HEK293 (cell line): ENCODE results near the gene TP53BP1.

Experiments
- CTCF ChIA-PET: fragments of 350-600 bp; formaldehyde crosslinking; extraction: SDS; loops from one replicate; lab custom pipeline; 2021; ENCODE audit warnings: antibody characterized with exemption; lab: Yijun Ruan, JAX
- POLR2A ChIA-PET: fragments of 300-600 bp; formaldehyde crosslinking; extraction: SDS; loops from one replicate; lab custom pipeline; 2020; ENCODE audit warnings: antibody characterized with exemption, inconsistent platforms; lab: Yijun Ruan, JAX
- H3K27ac ChIP-seq: fragments of 200-500 bp; sonication (Bioruptor generic); 2 replicates; pipeline ENCODE4 v1.5.1; 2014; ENCODE audit warnings: low read depth, low read length, control low read depth, inconsistent platforms; ENCODE audit errors: extremely low read depth
- H3K36me3 ChIP-seq, 2 experiments: fragments of 200-500 bp in 1 of 2; sonication (Bioruptor generic) in 1 of 2; 1 replicate in 1 of 2; 2 replicates in 1 of 2; pipeline ENCODE4 v1.5.1; 2014 to 2017; ENCODE audit warnings: inconsistent platforms in 2 of 2, low read length in 2 of 2; ENCODE audit not compliant: control insufficient read depth in 2 of 2, insufficient read depth in 1 of 2
- H3K4me1 ChIP-seq: fragments of 200-500 bp; sonication (Bioruptor generic); 2 replicates; pipeline ENCODE4 v1.5.1; 2014; ENCODE audit warnings: mild to moderate bottlenecking, low read length, inconsistent platforms; ENCODE audit not compliant: control insufficient read depth, insufficient read depth
- H3K4me3 ChIP-seq: 2 replicates; pipeline ENCODE4 v1.5.1; 2011; ENCODE audit warnings: low read depth, mild to moderate bottlenecking, control low read depth, low read length, moderate library complexity
- H3K9me3 ChIP-seq: fragments of 200-500 bp; sonication (Bioruptor generic); 2 replicates; pipeline ENCODE4 v1.5.1; 2014; ENCODE audit warnings: low read depth, low read length, inconsistent platforms; ENCODE audit not compliant: control insufficient read depth, insufficient read depth
- BCL11A ChIP-seq: fragments of 450-650 bp; formaldehyde crosslinking; IDR thresholded peaks from 2 replicates; pipeline ENCODE4 v1.5.1; 2016; ENCODE audit warnings: low read depth, missing biosample characterization, missing genetic modification characterization
- FEZF1 ChIP-seq: fragments of 450-650 bp; formaldehyde crosslinking; IDR thresholded peaks from 2 replicates; pipeline ENCODE4 v1.5.1; 2016; ENCODE audit warnings: missing biosample characterization, missing genetic modification characterization
- GFI1B ChIP-seq: fragments of 450-650 bp; formaldehyde crosslinking; IDR thresholded peaks from 2 replicates; pipeline ENCODE4 v1.5.1; 2016; ENCODE audit warnings: missing biosample characterization, missing genetic modification characterization
- IKZF3 ChIP-seq: fragments of 450-650 bp; IDR thresholded peaks from 2 replicates; pipeline ENCODE4 v1.5.0; 2018; ENCODE audit warnings: missing biosample characterization, mild to moderate bottlenecking, missing genetic modification characterization, moderate library complexity
- KLF8 ChIP-seq: fragments of 450-650 bp; formaldehyde crosslinking; IDR thresholded peaks from 2 replicates; pipeline ENCODE4 v1.5.1; 2016; ENCODE audit warnings: missing biosample characterization, missing genetic modification characterization
- MYNN ChIP-seq: fragments of 450-650 bp; formaldehyde crosslinking; IDR thresholded peaks from 2 replicates; pipeline ENCODE4 v1.5.1; 2016; ENCODE audit warnings: missing biosample characterization, missing genetic modification characterization, borderline replicate concordance
- OSR2 ChIP-seq: fragments of 450-650 bp; formaldehyde crosslinking; IDR thresholded peaks from 2 replicates; pipeline ENCODE4 v1.5.1; 2016; ENCODE audit warnings: missing biosample characterization, missing genetic modification characterization
- SCRT1 ChIP-seq: fragments of 450-650 bp; formaldehyde crosslinking; IDR thresholded peaks from 2 replicates; pipeline ENCODE4 v1.5.1; 2016; ENCODE audit warnings: missing biosample characterization, missing genetic modification characterization, borderline replicate concordance
- ZBTB20 ChIP-seq: fragments of 450-650 bp; formaldehyde crosslinking; IDR thresholded peaks from 2 replicates; pipeline ENCODE4 v1.5.1; 2016; ENCODE audit warnings: missing biosample characterization, missing genetic modification characterization
- ZBTB8A ChIP-seq: fragments of 450-650 bp; formaldehyde crosslinking; IDR thresholded peaks from 2 replicates; pipeline ENCODE4 v1.5.1; 2016; ENCODE audit warnings: missing biosample characterization, missing genetic modification characterization
- ZIC2 ChIP-seq: fragments of 450-650 bp; formaldehyde crosslinking; IDR thresholded peaks from 2 replicates; pipeline ENCODE4 v1.5.1; 2016; ENCODE audit warnings: missing biosample characterization, missing genetic modification characterization
- ZNF10 ChIP-seq: fragments of 450-650 bp; formaldehyde crosslinking; IDR thresholded peaks from 2 replicates; pipeline ENCODE4 v1.5.1; 2017; ENCODE audit warnings: missing biosample characterization, missing genetic modification characterization
- ZNF174 ChIP-seq: fragments of 450-650 bp; formaldehyde crosslinking; IDR thresholded peaks from 2 replicates; pipeline ENCODE4 v1.5.0; 2017; ENCODE audit warnings: missing biosample characterization, mild to moderate bottlenecking, missing genetic modification characterization
- ZNF394 ChIP-seq: fragments of 450-650 bp; formaldehyde crosslinking; IDR thresholded peaks from 2 replicates; pipeline ENCODE4 v1.5.1; 2016; ENCODE audit warnings: missing biosample characterization, missing genetic modification characterization, mild to moderate bottlenecking, moderate library complexity, borderline replicate concordance
- ZNF48 ChIP-seq: fragments of 450-650 bp; formaldehyde crosslinking; IDR thresholded peaks from 2 replicates; pipeline ENCODE4 v1.5.1; 2016; ENCODE audit warnings: missing biosample characterization, missing genetic modification characterization
- ZNF701 ChIP-seq: fragments of 450-650 bp; formaldehyde crosslinking; IDR thresholded peaks from 2 replicates; pipeline ENCODE4 v1.5.1; 2016; ENCODE audit warnings: missing biosample characterization, missing genetic modification characterization
- ZNF707 ChIP-seq: fragments of 450-650 bp; formaldehyde crosslinking; IDR thresholded peaks from 2 replicates; pipeline ENCODE4 v1.5.1; 2016; ENCODE audit warnings: missing biosample characterization, missing genetic modification characterization
- ZNF768 ChIP-seq: fragments of 450-650 bp; formaldehyde crosslinking; IDR thresholded peaks from 2 replicates; pipeline ENCODE4 v1.5.1; 2018; ENCODE audit warnings: missing biosample characterization, mild to moderate bottlenecking, missing genetic modification characterization
- ZNF830 ChIP-seq: fragments of 450-650 bp; IDR thresholded peaks from 2 replicates; pipeline ENCODE4 v1.5.0; 2018; ENCODE audit warnings: missing biosample characterization, missing genetic modification characterization, low read depth, mild to moderate bottlenecking, moderate library complexity
- ZSCAN30 ChIP-seq: fragments of 450-650 bp; IDR thresholded peaks from 2 replicates; pipeline ENCODE4 v1.5.1; 2018; ENCODE audit warnings: missing biosample characterization, mild to moderate bottlenecking, missing genetic modification characterization, moderate library complexity
- TF ChIP-seq, protein P1 (sequence below): fragments of 450-650 bp; formaldehyde crosslinking; IDR thresholded peaks from 2 replicates; pipeline ENCODE4 v1.5.1; 2016; ENCODE audit warnings: missing biosample characterization, missing genetic modification characterization
- TF ChIP-seq, protein P2 (sequence below): fragments of 450-650 bp; formaldehyde crosslinking; IDR thresholded peaks from 2 replicates; pipeline ENCODE4 v1.5.1; 2017; ENCODE audit warnings: missing biosample characterization, mild to moderate bottlenecking, missing genetic modification characterization, moderate library complexity
- TF ChIP-seq, protein P3 (sequence below): fragments of 450-650 bp; formaldehyde crosslinking; IDR thresholded peaks from 2 replicates; pipeline ENCODE4; 2016; ENCODE audit warnings: missing biosample characterization, missing genetic modification characterization
- TF ChIP-seq, protein P4 (sequence below): fragments of 450-650 bp; IDR thresholded peaks from 2 replicates; pipeline ENCODE4 v1.5.1; 2018; ENCODE audit warnings: missing biosample characterization, missing genetic modification characterization
- TF ChIP-seq, protein P5 (sequence below): fragments of 450-650 bp; formaldehyde crosslinking; IDR thresholded peaks from 2 replicates; pipeline ENCODE4 v1.5.1; 2016; ENCODE audit warnings: missing biosample characterization, missing genetic modification characterization, low read depth
- TF ChIP-seq, protein P6 (sequence below): fragments of 450-650 bp; formaldehyde crosslinking; IDR thresholded peaks from 2 replicates; pipeline ENCODE4 v1.5.1; 2016; ENCODE audit warnings: missing biosample characterization, missing genetic modification characterization

The TP53BP1 gene

DNA sequence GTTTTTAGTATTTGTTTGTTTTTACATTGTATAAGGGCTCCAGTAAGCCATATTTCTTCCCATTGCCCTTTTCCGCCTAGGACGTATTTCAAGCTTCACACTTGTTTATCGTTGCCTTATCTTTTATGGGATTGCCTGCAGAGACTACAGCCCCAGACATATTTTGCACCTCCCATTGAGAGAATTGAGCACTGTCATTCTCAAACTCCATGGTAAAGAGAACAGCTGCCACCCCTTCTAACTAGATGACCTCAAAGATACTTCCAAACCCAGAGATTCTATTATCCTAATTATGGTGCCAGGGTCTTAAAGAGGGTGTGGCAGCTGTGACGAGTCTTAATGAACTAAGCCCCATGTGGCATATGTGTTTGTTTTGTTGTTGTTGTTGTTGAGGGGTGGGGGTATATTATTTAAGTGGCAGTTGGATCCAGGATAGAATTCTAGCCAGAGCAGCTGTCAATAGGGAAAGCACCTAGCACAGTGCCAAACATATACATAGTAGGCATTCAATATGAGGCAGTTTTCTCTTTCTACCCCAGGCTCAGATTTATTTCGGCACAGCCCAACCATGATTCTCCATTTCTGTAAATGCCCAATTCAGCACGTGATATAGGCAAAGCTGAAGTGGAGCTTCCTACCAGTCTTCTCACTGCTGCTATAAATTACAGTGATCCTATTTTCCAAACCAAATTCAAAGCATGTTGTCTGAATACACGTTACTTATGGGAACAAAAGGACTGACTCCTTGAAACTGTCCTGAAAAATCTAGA, 932 bp upstream of the TP53BP1 start:
- peak overlapping the region; percentile 7; the same call in 1 of the 2 replicates for H3K27ac ChIP-seq
- H3K4me3 ChIP-seq, result no peak overlapping the region; the same call in 1 of the 2 replicates
- H3K9me3 ChIP-seq, result no peaks in the 10 kb centered on the region
- no peak for TF ChIP-seq ZNF48 (tag by site-specific recombination)
- TF ChIP-seq ZNF707 (tag by site-specific recombination), result no peak
- TF ChIP-seq, protein P1, sequence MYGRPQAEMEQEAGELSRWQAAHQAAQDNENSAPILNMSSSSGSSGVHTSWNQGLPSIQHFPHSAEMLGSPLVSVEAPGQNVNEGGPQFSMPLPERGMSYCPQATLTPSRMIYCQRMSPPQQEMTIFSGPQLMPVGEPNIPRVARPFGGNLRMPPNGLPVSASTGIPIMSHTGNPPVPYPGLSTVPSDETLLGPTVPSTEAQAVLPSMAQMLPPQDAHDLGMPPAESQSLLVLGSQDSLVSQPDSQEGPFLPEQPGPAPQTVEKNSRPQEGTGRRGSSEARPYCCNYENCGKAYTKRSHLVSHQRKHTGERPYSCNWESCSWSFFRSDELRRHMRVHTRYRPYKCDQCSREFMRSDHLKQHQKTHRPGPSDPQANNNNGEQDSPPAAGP (tag by site-specific recombination), result peak; percentile 80; the same call in 1 of the 2 replicates
- TF ChIP-seq, protein P2, sequence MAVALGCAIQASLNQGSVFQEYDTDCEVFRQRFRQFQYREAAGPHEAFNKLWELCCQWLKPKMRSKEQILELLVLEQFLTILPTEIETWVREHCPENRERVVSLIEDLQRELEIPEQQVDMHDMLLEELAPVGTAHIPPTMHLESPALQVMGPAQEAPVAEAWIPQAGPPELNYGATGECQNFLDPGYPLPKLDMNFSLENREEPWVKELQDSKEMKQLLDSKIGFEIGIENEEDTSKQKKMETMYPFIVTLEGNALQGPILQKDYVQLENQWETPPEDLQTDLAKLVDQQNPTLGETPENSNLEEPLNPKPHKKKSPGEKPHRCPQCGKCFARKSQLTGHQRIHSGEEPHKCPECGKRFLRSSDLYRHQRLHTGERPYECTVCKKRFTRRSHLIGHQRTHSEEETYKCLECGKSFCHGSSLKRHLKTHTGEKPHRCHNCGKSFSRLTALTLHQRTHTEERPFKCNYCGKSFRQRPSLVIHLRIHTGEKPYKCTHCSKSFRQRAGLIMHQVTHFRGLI (tag by site-specific recombination), result peak; percentile 92
- TF ChIP-seq ZIC2, result peak; percentile 68
- TF ChIP-seq, protein P3, sequence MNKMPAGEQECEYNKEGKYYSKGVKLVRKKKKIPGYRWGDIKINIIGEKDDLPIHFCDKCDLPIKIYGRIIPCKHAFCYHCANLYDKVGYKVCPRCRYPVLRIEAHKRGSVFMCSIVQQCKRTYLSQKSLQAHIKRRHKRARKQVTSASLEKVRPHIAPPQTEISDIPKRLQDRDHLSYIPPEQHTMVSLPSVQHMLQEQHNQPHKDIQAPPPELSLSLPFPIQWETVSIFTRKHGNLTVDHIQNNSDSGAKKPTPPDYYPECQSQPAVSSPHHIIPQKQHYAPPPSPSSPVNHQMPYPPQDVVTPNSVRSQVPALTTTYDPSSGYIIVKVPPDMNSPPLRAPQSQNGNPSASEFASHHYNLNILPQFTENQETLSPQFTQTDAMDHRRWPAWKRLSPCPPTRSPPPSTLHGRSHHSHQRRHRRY, result no peak
- no peak for TF ChIP-seq KLF8 (tag by site-specific recombination)
- no peak for TF ChIP-seq ZNF174 (tag by site-specific recombination)
- TF ChIP-seq, protein P4, sequence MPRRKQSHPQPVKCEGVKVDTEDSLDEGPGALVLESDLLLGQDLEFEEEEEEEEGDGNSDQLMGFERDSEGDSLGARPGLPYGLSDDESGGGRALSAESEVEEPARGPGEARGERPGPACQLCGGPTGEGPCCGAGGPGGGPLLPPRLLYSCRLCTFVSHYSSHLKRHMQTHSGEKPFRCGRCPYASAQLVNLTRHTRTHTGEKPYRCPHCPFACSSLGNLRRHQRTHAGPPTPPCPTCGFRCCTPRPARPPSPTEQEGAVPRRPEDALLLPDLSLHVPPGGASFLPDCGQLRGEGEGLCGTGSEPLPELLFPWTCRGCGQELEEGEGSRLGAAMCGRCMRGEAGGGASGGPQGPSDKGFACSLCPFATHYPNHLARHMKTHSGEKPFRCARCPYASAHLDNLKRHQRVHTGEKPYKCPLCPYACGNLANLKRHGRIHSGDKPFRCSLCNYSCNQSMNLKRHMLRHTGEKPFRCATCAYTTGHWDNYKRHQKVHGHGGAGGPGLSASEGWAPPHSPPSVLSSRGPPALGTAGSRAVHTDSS (tag by site-specific recombination), result no peak
- TF ChIP-seq ZBTB8A (tag by site-specific recombination), result peak; percentile 59; the same call in 1 of the 2 replicates
- TF ChIP-seq ZNF830 (tag by site-specific recombination), result no peak
- TF ChIP-seq ZBTB20 (tag by site-specific recombination), result 0 out of 2 replicates have a peak, but pooled peaks have one; percentile 30
- TF ChIP-seq ZNF394, result no peak
- no peak for TF ChIP-seq BCL11A
- peak; percentile 92 for TF ChIP-seq FEZF1 (tag by site-specific recombination)
- no peak for TF ChIP-seq OSR2 (tag by site-specific recombination)
- TF ChIP-seq ZSCAN30 (tag by site-specific recombination), result no peak
- TF ChIP-seq, protein P5, sequence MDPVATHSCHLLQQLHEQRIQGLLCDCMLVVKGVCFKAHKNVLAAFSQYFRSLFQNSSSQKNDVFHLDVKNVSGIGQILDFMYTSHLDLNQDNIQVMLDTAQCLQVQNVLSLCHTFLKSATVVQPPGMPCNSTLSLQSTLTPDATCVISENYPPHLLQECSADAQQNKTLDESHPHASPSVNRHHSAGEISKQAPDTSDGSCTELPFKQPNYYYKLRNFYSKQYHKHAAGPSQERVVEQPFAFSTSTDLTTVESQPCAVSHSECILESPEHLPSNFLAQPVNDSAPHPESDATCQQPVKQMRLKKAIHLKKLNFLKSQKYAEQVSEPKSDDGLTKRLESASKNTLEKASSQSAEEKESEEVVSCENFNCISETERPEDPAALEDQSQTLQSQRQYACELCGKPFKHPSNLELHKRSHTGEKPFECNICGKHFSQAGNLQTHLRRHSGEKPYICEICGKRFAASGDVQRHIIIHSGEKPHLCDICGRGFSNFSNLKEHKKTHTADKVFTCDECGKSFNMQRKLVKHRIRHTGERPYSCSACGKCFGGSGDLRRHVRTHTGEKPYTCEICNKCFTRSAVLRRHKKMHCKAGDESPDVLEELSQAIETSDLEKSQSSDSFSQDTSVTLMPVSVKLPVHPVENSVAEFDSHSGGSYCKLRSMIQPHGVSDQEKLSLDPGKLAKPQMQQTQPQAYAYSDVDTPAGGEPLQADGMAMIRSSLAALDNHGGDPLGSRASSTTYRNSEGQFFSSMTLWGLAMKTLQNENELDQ (tag by site-specific recombination), result no peak
- no peak for TF ChIP-seq ZNF701 (tag by site-specific recombination)
- no peak for TF ChIP-seq MYNN (tag by site-specific recombination)
- no peak for TF ChIP-seq ZNF768 (tag by site-specific recombination)
- TF ChIP-seq ZNF10 (tag by site-specific recombination), result no peak
- peak; percentile 32; the same call in 1 of the 2 replicates for TF ChIP-seq IKZF3 (tag by site-specific recombination)
- no peak for TF ChIP-seq GFI1B (tag by site-specific recombination)
- TF ChIP-seq, protein P6, sequence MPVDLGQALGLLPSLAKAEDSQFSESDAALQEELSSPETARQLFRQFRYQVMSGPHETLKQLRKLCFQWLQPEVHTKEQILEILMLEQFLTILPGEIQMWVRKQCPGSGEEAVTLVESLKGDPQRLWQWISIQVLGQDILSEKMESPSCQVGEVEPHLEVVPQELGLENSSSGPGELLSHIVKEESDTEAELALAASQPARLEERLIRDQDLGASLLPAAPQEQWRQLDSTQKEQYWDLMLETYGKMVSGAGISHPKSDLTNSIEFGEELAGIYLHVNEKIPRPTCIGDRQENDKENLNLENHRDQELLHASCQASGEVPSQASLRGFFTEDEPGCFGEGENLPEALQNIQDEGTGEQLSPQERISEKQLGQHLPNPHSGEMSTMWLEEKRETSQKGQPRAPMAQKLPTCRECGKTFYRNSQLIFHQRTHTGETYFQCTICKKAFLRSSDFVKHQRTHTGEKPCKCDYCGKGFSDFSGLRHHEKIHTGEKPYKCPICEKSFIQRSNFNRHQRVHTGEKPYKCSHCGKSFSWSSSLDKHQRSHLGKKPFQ (tag by site-specific recombination), result peak; percentile 85; the same call in 1 of the 2 replicates
- TF ChIP-seq SCRT1 (tag by site-specific recombination), result no peak

More for the DNA sequence above, 932 bp upstream of the TP53BP1 start:
- ChIA-PET POLR2A (interaction anchor here (0.6 to 1.9 kb wide), 3 partner anchors 17 to 791 kb away, joined by 3 to 17 read pairs (median 4); partner anchors contain the start of gene ELL3), CTCF (interaction anchor here (0.6 to 1.8 kb wide), 3 partner anchors 17 to 56 kb away, joined by 4 to 7 read pairs (median 6); no protein-coding TSS in a partner anchor)
- Histone ChIP-seq H3K36me3 (peaks cover 8 to 23% of the 10 kb centered on the region in 2 experiments), H3K4me1 (peaks cover 10% of the 10 kb centered on the region)
